ENCODE measurements around the gene CD160. TPM values are rescaled to one million over a fixed set of nuclear protein-coding genes. Genes with fewer than 3 reads are reported as not detected.

CD160 gene
- total RNA-seq, 3 donors from 2014 or later (not counting 1 experiment from before 2014, with no cell fraction given): 77.7 to 150 (median 83.4) TPM

DNA sequence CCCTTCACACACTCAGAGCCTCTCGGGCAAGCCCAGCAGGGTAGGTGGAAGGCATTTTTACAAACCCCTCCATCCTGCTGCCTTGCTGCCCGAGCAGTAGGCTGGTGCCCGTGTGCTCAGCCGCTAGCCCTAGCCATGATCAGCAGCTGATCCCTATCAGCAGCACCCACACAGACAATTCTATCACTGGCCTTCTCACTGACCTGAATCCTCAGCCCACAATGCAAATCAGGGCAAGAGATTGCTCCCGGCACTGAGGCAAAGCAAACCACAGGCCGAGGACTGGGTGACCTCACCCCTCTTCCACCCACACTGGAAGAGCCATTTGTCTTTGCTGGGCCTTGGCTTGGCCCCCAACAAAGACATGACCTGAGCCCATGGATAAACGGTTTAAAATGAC, 11.2 kb upstream of the CD160 start:
- WGBS (ENCODE audit: insufficient coverage): 26% methylated on average over 7 of the region's 7 CpGs
- ATAC-seq (peak in 2 of 3 donors; percentile 38 to 43), DNase-seq (no peak)
- peaks cover 16% of the 10 kb centered on the region for H3K4me1 ChIP-seq (ENCODE audit: control insufficient read depth, insufficient read depth, low read length)
- peak overlapping the region; percentile 30 for H3K4me3 Mint-ChIP-seq
- H3K9me3 Mint-ChIP-seq: no peaks in the 10 kb centered on the region
- H3K4me3 ChIP-seq (ENCODE audit: low read length): no peak overlapping the region
- no peaks in the 10 kb centered on the region for H3K36me3 ChIP-seq (ENCODE audit: control insufficient read depth, insufficient read depth, low read length)
- peaks cover 24 to 29% of the 10 kb centered on the region in 2 donors for H3K4me1 Mint-ChIP-seq
- H3K27me3 ChIP-seq (ENCODE audit: control insufficient read depth, insufficient read depth, low read length): no peaks in the 10 kb centered on the region
- TF ChIP-seq, protein P1, sequence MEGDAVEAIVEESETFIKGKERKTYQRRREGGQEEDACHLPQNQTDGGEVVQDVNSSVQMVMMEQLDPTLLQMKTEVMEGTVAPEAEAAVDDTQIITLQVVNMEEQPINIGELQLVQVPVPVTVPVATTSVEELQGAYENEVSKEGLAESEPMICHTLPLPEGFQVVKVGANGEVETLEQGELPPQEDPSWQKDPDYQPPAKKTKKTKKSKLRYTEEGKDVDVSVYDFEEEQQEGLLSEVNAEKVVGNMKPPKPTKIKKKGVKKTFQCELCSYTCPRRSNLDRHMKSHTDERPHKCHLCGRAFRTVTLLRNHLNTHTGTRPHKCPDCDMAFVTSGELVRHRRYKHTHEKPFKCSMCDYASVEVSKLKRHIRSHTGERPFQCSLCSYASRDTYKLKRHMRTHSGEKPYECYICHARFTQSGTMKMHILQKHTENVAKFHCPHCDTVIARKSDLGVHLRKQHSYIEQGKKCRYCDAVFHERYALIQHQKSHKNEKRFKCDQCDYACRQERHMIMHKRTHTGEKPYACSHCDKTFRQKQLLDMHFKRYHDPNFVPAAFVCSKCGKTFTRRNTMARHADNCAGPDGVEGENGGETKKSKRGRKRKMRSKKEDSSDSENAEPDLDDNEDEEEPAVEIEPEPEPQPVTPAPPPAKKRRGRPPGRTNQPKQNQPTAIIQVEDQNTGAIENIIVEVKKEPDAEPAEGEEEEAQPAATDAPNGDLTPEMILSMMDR (IDR thresholded peaks at IDR 0.05): no peak
- peak overlapping the region; percentile 19 to 74 for H3K27ac Mint-ChIP-seq
- H3K9me3 ChIP-seq (ENCODE audit: control insufficient read depth, insufficient read depth, low read length): no peaks in the 10 kb centered on the region
- intact Hi-C loops (cut with micrococcal nuclease): no loop called here
- H3K36me3 Mint-ChIP-seq: no peaks in the 10 kb centered on the region
- H3K27ac ChIP-seq (ENCODE audit: low read length): no peak overlapping the region
- peaks cover 0 to 3% of the 10 kb centered on the region in 2 donors for H3K27me3 Mint-ChIP-seq (ENCODE audit: low read depth in 2 of 2)

DNA sequence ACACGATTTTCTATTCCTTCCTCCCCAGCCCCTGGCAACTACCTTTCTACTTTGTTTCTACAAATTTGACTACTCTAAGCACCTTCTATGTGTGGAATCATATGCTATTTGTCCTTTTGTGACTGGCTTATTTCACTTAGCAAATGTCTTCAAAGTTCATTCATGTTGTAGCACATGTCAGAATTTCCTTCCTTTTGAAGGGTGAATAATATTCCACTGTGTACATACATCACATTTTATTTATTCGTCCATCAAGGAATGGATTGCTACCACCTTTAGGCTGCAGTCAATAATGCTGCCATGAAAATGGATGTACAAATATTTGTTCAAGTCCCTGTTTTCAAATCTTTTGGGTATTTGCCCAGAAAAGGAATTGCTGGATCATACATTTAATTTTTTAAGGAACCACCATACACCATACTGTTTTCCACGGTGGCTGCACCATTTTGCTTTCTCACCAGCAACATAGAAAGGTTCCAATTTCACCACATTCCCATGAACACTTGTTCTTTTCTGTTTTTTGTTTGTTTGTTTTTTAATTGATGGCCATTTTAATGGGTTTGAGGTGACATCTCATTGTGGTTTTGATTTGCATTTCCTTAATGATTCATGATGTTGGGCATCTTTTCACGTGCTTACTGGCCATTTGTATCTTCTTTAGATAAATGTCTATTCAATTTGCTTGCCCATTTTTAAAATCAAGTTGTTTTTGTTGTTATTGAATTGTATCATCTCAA, 8.8 kb upstream of the CD160 start:
- Mint-ChIP-seq H3K27ac (no peak overlapping the region), H3K27me3 (ENCODE audit: low read depth in 2 of 2) (peaks cover 0 to 3% of the 10 kb centered on the region in 2 donors), H3K4me1 (peaks cover 31 to 36% of the 10 kb centered on the region in 2 donors), H3K9me3 (no peaks in the 10 kb centered on the region), H3K36me3 (no peaks in the 10 kb centered on the region), H3K4me3 (no peak overlapping the region)
- DNase-seq: no peak
- TF ChIP-seq, protein P1 (IDR thresholded peaks at IDR 0.05): no peak
- H3K27me3 ChIP-seq (ENCODE audit: control insufficient read depth, insufficient read depth, low read length): no peaks in the 10 kb centered on the region
- no peak for ATAC-seq
- intact Hi-C loops (cut with micrococcal nuclease): no loop called here
- H3K4me3 ChIP-seq (ENCODE audit: low read length): no peak overlapping the region
- peaks cover 21% of the 10 kb centered on the region for H3K4me1 ChIP-seq (ENCODE audit: control insufficient read depth, insufficient read depth, low read length)
- no peaks in the 10 kb centered on the region for H3K36me3 ChIP-seq (ENCODE audit: control insufficient read depth, insufficient read depth, low read length)
- no peak overlapping the region for H3K27ac ChIP-seq (ENCODE audit: low read length)
- no peaks in the 10 kb centered on the region for H3K9me3 ChIP-seq (ENCODE audit: control insufficient read depth, insufficient read depth, low read length)
- WGBS (ENCODE audit: insufficient coverage): 72% methylated on average over 4 of the region's 4 CpGs

DNA sequence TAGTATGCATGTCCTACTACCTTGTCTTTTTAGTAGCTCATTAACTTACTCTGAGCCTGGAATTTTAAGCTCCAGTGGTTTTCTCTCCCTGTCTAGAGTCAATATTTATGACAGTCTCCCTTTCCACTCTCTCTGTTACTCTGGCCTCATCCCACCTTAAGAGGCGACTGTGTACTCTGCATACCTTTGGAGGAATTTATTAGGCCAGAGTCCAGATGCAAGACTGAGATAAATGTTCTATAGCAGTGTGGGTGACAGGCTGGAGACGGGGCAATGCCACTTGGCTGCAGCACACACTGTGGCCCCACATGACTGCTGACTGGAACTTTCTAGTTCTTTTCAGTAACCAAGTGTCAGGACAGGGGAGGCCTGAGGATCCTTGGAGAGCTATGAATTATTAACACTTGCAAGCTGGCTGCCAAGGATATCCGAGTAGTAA, 8.1 kb upstream of the CD160 start:
- Histone ChIP-seq H3K4me3 (ENCODE audit: low read length) (no peak overlapping the region), H3K9me3 (ENCODE audit: control insufficient read depth, insufficient read depth, low read length) (no peaks in the 10 kb centered on the region), H3K27me3 (ENCODE audit: control insufficient read depth, insufficient read depth, low read length) (no peaks in the 10 kb centered on the region), H3K4me1 (ENCODE audit: control insufficient read depth, insufficient read depth, low read length) (peaks cover 28% of the 10 kb centered on the region), H3K27ac (ENCODE audit: low read length) (no peak overlapping the region), H3K36me3 (ENCODE audit: control insufficient read depth, insufficient read depth, low read length) (no peaks in the 10 kb centered on the region)
- intact Hi-C loops (cut with micrococcal nuclease): no loop called here
- WGBS (ENCODE audit: insufficient coverage): 93% methylated on average over 3 of the region's 3 CpGs
- peaks cover 37 to 38% of the 10 kb centered on the region in 2 donors for H3K4me1 Mint-ChIP-seq
- H3K9me3 Mint-ChIP-seq: no peaks in the 10 kb centered on the region
- no peak for DNase-seq
- no peaks in the 10 kb centered on the region for H3K36me3 Mint-ChIP-seq
- H3K4me3 Mint-ChIP-seq: no peak overlapping the region
- H3K27ac Mint-ChIP-seq: no peak overlapping the region
- no peak for ATAC-seq
- H3K27me3 Mint-ChIP-seq (ENCODE audit: low read depth in 2 of 2): peaks cover 0 to 3% of the 10 kb centered on the region in 2 donors
- TF ChIP-seq, protein P1 (IDR thresholded peaks at IDR 0.05): no peak

All from natural killer cell (primary cell).